IPS-15b (cell line): ENCODE measurements around the gene NHEJ1.

Experiments used
- H3K27me3 ChIP-seq: one replicate; pipeline ENCODE4 v1.6.1; 2013; ENCODE audit warnings: low read length; ENCODE audit not compliant: control insufficient read depth, insufficient read depth
- H3K36me3 ChIP-seq: one replicate; pipeline ENCODE4 v1.6.1; 2013; ENCODE audit warnings: low read length; ENCODE audit not compliant: control insufficient read depth, insufficient read depth
- H3K4me1 ChIP-seq: one replicate; pipeline ENCODE4 v1.6.1; 2013; ENCODE audit warnings: mild to moderate bottlenecking, low read length; ENCODE audit not compliant: control insufficient read depth, insufficient read depth
- H3K4me3 ChIP-seq: one replicate; pipeline ENCODE4 v1.5.1; 2013; ENCODE audit warnings: low read depth, low read length
- H3K9ac ChIP-seq: one replicate; pipeline ENCODE4 v1.6.1; 2013; ENCODE audit warnings: low read depth, mild to moderate bottlenecking, low read length
- H3K9me3 ChIP-seq: one replicate; pipeline ENCODE4 v1.6.1; 2013; ENCODE audit warnings: mild to moderate bottlenecking, low read length; ENCODE audit not compliant: control insufficient read depth, insufficient read depth

The NHEJ1 gene

DNA sequence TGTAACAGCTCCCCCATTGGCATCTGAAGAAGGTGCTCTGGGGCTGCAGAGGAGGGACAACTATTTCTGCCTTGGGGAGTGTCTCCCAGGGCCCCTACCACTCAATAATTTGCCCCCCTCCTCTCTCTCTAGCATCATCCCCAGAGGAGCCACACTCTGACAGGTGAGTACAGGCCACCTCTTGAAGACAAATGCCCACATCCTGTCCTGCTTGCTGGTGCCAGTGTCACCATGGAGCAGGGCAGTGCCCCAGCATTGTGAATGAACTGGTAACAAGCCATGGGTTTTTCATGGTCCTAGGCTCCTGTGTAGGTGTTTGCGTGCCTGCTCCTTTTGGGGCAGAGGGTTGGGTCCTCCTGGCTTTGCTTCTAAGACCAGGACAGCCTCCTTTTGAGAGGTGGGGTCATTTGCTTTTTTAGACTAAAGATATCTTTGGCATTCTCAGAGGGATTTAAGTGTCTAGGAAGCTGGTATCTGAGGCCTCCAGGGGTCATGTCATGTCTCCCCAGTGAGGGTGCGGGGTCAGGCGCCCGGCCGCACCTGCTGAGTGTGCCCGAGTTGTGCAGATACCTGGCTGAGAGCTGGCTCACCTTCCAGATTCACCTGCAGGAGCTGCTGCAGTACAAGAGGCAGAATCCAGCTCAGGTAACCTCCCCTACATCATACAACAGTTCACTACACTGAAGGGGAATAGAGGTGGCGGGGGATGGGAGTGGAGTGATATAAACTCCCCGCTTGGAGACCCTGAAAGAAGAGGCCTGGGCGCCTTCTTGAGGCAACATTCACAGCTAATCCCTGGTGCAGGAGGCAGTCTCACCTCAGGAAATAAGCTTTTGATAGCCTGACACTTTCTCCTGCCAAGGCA is 19.2 kb upstream of the NHEJ1 start:
- Histone ChIP-seq H3K4me1 (no peaks in the 10 kb centered on the region), H3K27me3 (no peaks in the 10 kb centered on the region), H3K9me3 (no peaks in the 10 kb centered on the region), H3K4me3 (no peak overlapping the region), H3K36me3 (peaks cover 30% of the 10 kb centered on the region), H3K9ac (no peak overlapping the region)

- peaks cover 32% of the 10 kb centered on the region for H3K36me3 ChIP-seq
- no peak overlapping the region for H3K9ac ChIP-seq
- peak overlapping the region; percentile 90 for H3K4me3 ChIP-seq
- no peaks in the 10 kb centered on the region for H3K27me3 ChIP-seq
- no peaks in the 10 kb centered on the region for H3K9me3 ChIP-seq
- H3K4me1 ChIP-seq: no peaks in the 10 kb centered on the region
Measured at GRCh38 chr2:219178377-219179175, 18.0 kb upstream of the NHEJ1 start.

DNA sequence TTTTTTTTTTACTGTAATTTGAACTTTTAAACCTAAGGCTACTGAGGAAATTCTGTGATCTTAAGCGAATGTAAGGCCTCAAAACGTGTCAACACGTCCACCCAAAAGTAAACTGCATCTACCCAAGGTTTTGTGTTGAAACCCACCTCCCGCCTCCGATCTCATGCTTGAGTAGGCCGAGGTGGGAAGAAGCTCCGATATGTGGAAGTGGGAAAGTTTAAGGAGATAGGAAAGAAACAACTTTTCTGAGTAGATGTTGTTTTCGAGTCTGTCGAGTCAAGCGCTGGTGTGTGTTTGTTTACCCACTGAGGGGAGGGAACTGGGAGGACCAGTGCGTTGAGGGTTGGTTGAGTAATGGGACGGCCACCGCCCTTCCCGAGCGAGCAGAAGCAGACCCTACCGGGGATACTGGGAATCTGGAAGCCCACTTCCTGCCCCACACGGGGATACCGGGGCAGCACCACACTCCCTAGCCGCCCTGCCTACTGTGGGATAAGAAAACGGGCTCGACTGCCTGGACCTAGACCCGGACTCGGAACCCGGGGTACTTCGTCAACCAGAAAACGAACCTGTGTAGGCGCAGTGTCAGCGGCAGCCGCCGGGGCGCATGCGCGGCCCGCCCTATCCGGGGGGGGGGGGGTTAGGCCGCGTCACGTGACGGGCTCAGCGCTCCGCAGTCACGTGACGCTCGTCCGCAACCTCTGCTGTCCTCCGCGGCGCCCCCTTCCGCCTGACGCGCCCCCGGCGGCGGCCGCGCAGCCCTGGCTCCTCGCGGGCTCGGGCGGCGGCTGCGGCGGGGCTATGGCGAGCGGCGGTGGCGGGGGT is 17.1 kb upstream of the NHEJ1 start, which contains the start of gene RETREG2:
RETREG2 (plus strand) TSS at position 724 of the 825 bp plus-strand sequence; CDS start at position 802, 78 bp downstream.
- H3K9me3 ChIP-seq: no peaks in the 10 kb centered on the region
- H3K4me1 ChIP-seq: no peaks in the 10 kb centered on the region
- H3K4me3 ChIP-seq: peak within 1 kb of the TSS; percentile 90
- no peaks in the 10 kb centered on the region for H3K27me3 ChIP-seq
- H3K36me3 ChIP-seq: peaks cover 32% of the 10 kb centered on the region
- peak within 1 kb of the TSS; percentile 38 for H3K9ac ChIP-seq

GRCh38 chr2:219176818-219177551 is 16.4 kb upstream of the NHEJ1 start, which contains the start of gene CNPPD1:
CNPPD1 (minus strand) TSS chr2:219176925; CDS start chr2:219176828, 97 bp downstream.
- Histone ChIP-seq H3K36me3 (peaks cover 25% of the 10 kb centered on the region), H3K9me3 (no peaks in the 10 kb centered on the region), H3K27me3 (no peaks in the 10 kb centered on the region)

GRCh38 chr2:219175928-219176817 is 15.6 kb upstream of the NHEJ1 start:
- peak overlapping the region; percentile 27 for H3K9ac ChIP-seq
- H3K4me1 ChIP-seq: no peaks in the 10 kb centered on the region
- no peaks in the 10 kb centered on the region for H3K9me3 ChIP-seq
- H3K36me3 ChIP-seq: peaks cover 17% of the 10 kb centered on the region
- H3K27me3 ChIP-seq: no peaks in the 10 kb centered on the region
- H3K4me3 ChIP-seq: peak overlapping the region; percentile 83

More at GRCh38 chr2:219176818-219177551, 16.4 kb upstream of the NHEJ1 start, which contains the start of gene CNPPD1:
- Histone ChIP-seq H3K9ac (peak within 1 kb of the TSS; percentile 38), H3K4me1 (no peaks in the 10 kb centered on the region), H3K4me3 (peak within 1 kb of the TSS; percentile 83)

- Histone ChIP-seq H3K4me1 (no peaks in the 10 kb centered on the region), H3K9me3 (no peaks in the 10 kb centered on the region), H3K36me3 (peaks cover 11% of the 10 kb centered on the region), H3K27me3 (no peaks in the 10 kb centered on the region), H3K9ac (no peak overlapping the region), H3K4me3 (peak overlapping the region; percentile 83)
Measured at GRCh38 chr2:219175486-219175885, 14.9 kb upstream of the NHEJ1 start.

GRCh38 chr2:219174801-219175200 is 14.2 kb upstream of the NHEJ1 start:
- Histone ChIP-seq H3K9me3 (no peaks in the 10 kb centered on the region), H3K4me1 (no peaks in the 10 kb centered on the region), H3K9ac (no peak overlapping the region), H3K4me3 (no peak overlapping the region), H3K27me3 (no peaks in the 10 kb centered on the region), H3K36me3 (peaks cover 5% of the 10 kb centered on the region)

DNA sequence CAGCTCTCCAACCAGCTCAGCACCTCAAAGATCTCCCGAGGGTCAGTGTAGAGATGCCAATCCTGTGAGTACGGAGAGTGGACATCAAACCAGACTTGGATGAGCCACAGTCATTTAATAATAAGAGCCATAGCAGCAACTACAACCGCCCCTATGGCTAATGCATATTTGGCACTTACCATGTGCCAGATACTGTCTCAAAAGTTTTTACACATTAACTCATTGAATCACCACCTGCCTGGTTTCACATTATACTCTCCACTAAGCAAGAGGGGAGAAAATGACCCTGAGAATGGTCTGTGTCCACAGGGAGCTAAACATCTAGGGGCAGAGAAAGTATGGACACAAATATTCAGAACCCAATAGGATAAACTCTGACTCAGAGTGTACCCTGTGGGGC is 13.5 kb upstream of the NHEJ1 start:
- H3K36me3 ChIP-seq: peaks cover 5% of the 10 kb centered on the region
- H3K4me3 ChIP-seq: no peak overlapping the region
- H3K27me3 ChIP-seq: peaks cover 2% of the 10 kb centered on the region
- H3K9me3 ChIP-seq: no peaks in the 10 kb centered on the region
- H3K4me1 ChIP-seq: no peaks in the 10 kb centered on the region
- H3K9ac ChIP-seq: no peak overlapping the region

- peaks cover 5% of the 10 kb centered on the region for H3K36me3 ChIP-seq
- H3K27me3 ChIP-seq: peaks cover 2% of the 10 kb centered on the region
- no peak overlapping the region for H3K4me3 ChIP-seq
- H3K4me1 ChIP-seq: no peaks in the 10 kb centered on the region
- no peak overlapping the region for H3K9ac ChIP-seq
- H3K9me3 ChIP-seq: no peaks in the 10 kb centered on the region
Measured at GRCh38 chr2:219173176-219173575, 12.6 kb upstream of the NHEJ1 start.
